Stomach (tissue), 9 donors: ENCODE results near the gene SPOP. TPM values are rescaled to one million over a fixed set of nuclear protein-coding genes. Genes with fewer than 3 reads are reported as not detected.
A peak's percentile ranks its signal among the peaks of the same experiment; 100 is the strongest.
"Not testable (repeated sequence)": the region's sequence is repeated elsewhere in the genome, so short reads cannot be mapped to it uniquely, and the experiment has no call there.

Source experiments
- DNase-seq, 2 donors: peaks; one replicate each; pipeline versions ENCODE4 v3.0.0 to v3.0.0-alpha.2; 2013 to 2019
- H3K27ac ChIP-seq, 5 donors: fragments of 200-600 bp in 4 of 5; sonication (generic) in 4 of 5; one replicate each; pipeline ENCODE4 v1.5.1; 2013 to 2019; ENCODE audit warnings: mild to moderate bottlenecking in 1 of 5, moderate library complexity in 1 of 5
- H3K27me3 ChIP-seq, 3 donors: fragments of 200-600 bp; sonication (generic); one replicate each; pipeline ENCODE4 v1.5.1; 2017 to 2019; ENCODE audit warnings: mixed run types in 1 of 3
- H3K36me3 ChIP-seq, 4 donors: fragments of 200-600 bp; sonication (generic); 1 replicate in 3 of 4; 2 replicates in 1 of 4; pipeline ENCODE4 v1.5.1; 2016 to 2019
- H3K4me1 ChIP-seq, 4 donors: fragments of 200-600 bp; sonication (generic); one replicate each; pipeline ENCODE4 v1.5.1; 2016 to 2019
- H3K4me3 ChIP-seq, 4 donors: fragments of 200-600 bp; sonication (generic) in 3 of 4; one replicate each; pipeline ENCODE4 v1.5.1; 2016 to 2019; ENCODE audit warnings: mild to moderate bottlenecking in 1 of 4
- H3K9me3 ChIP-seq, 4 donors: fragments of 200-600 bp; sonication (generic); one replicate each; pipeline ENCODE4 v1.5.1; 2016 to 2019
- CTCF ChIP-seq, 7 experiments: fragments of 450-650 bp in 4 of 7; fragments of 200-600 bp in 3 of 7; sonication (generic) in 3 of 7; IDR thresholded peaks; one replicate each; pipeline ENCODE4 v1.5.1; 2016 to 2019; ENCODE audit warnings: antibody characterized with exemption in 7 of 7, control low read depth in 2 of 7, mild to moderate bottlenecking in 1 of 7
- EP300 ChIP-seq: sonication (generic); formaldehyde crosslinking; IDR thresholded peaks from one replicate; pipeline ENCODE4 v1.6.1; 2017; ENCODE audit warnings: antibody characterized with exemption
- POLR2A ChIP-seq, 4 donors: fragments of 450-650 bp; IDR thresholded peaks; one replicate each; pipeline ENCODE4 v1.6.1; 2016; ENCODE audit warnings: antibody characterized with exemption in 4 of 4, control low read depth in 2 of 4, mild to moderate bottlenecking in 1 of 4, moderate library complexity in 1 of 4
- POLR2AphosphoS5 ChIP-seq, 3 donors: sonication (generic); formaldehyde crosslinking; IDR thresholded peaks; one replicate each; pipeline ENCODE4 v1.6.1; 2016; ENCODE audit warnings: antibody characterized with exemption in 3 of 3
- WGBS, 5 donors: extraction: QIAGEN DNeasy Blood & Tissue Kit in 3 of 5; methylation state at CpG; one replicate each; pipeline versions ENCODE4 v1.1.5 to v1.1.7; 2013 to 2018; 5-methylcytosine and 5-hydroxymethylcytosine counted together
- intact Hi-C: fragments of 100-400 bp; cut with DNase I; formaldehyde crosslinking; loops from one replicate; pipeline ENCODE4 v1.15.1; 2023; ENCODE audit warnings: low total_unique reads
- polyA plus RNA-seq, 3 donors: library from polyadenylated mRNA; stranded (reverse); fragments of 200-250 nt; gene quantifications; one replicate each; pipeline ENCODE4 v1.2.3, GENCODE V29; 2013
- total RNA-seq, 5 donors: library from RNA; depleted of rRNA; stranded (reverse); fragments of >200 nt; gene quantifications; one replicate each; pipeline versions ENCODE4 v1.1.0 to v1.2.3, GENCODE V29; 2014 to 2016
- donor health status: healthy with polysubstance abuse.
- donor health status: Bipolar disorder and iron deficiency.
- donor health status: healthy.

Gene SPOP
- total and polyA plus RNA-seq, 8 donors, result 17.5 to 309 (median 41.6) TPM

- no peaks in the 10 kb centered on the region for H3K36me3 ChIP-seq
- WGBS, 5 donors, result 37 to 56% (median 49%) methylated on average over 10 to 11 of the region's 11 CpGs
- peaks cover 0 to 40% (median 0%) of the 10 kb centered on the region in 3 donors for H3K27me3 ChIP-seq
- TF ChIP-seq POLR2A (IDR thresholded peaks at IDR 0.05) (no peak), EP300 (no peak), POLR2AphosphoS5 (IDR thresholded peaks at IDR 0.05) (no peak), CTCF (IDR thresholded peaks at IDR 0.05) (no peak)
- H3K9me3 ChIP-seq, result no peaks in the 10 kb centered on the region
- intact Hi-C loops, result loop anchor here (5.0 to 10.0 kb wide), 3 partner anchors 122 to 284 kb away; partner anchors contain the start of gene FAM117A
- H3K27ac ChIP-seq, result peak overlapping the region in 4 of 5 donors; percentile 59 to 85 (median 77)
- H3K4me1 ChIP-seq, result peaks cover 28 to 67% (median 57%) of the 10 kb centered on the region in 4 donors
- DNase-seq, result no peak
- H3K4me3 ChIP-seq, result peak overlapping the region in 1 of 4 donors; percentile 56
Observed at GRCh38 chr17:49570540-49571242, 107.2 kb downstream of the SPOP start.

GRCh38 chr17:49568695-49569047 is 109.2 kb downstream of the SPOP start:
- DNase-seq, intact Hi-C loops, H3K9me3 ChIP-seq, H3K36me3 ChIP-seq: not testable (repeated sequence)
- Histone ChIP-seq H3K4me3 (peak overlapping the region in 2 of 4 donors; percentile 43 to 51), H3K27ac (peak overlapping the region in 2 of 5 donors; percentile 64 to 90), H3K27me3 (peaks cover 0 to 20% (median 0%) of the 10 kb centered on the region in 3 donors), H3K4me1 (peaks cover 32 to 55% (median 43%) of the 10 kb centered on the region in 4 donors)
- 74 to 84% (median 75%) methylated on average over 7 of the region's 7 CpGs for WGBS, 5 donors

GRCh38 chr17:49567871-49568694 is 109.8 kb downstream of the SPOP start:
- 11 to 14% (median 13%) methylated on average over 25 to 42 of the region's 42 CpGs for WGBS, 5 donors
- DNase-seq, result peak; percentile 93
- Histone ChIP-seq H3K27me3 (peaks cover 0 to 14% (median 0%) of the 10 kb centered on the region in 3 donors), H3K27ac (peak overlapping the region in 4 of 5 donors; percentile 28 to 90 (median 69)), H3K4me1 (peaks cover 32 to 55% (median 41%) of the 10 kb centered on the region in 4 donors), H3K36me3 (no peaks in the 10 kb centered on the region), H3K9me3 (no peaks in the 10 kb centered on the region), H3K4me3 (peak overlapping the region; percentile 39 to 51 (median 43))
- intact Hi-C loops, result no loop called here
- peak in 2 of 3 donors; percentile 27 to 60 for TF ChIP-seq POLR2AphosphoS5 (IDR thresholded peaks at IDR 0.05)
- no peak for TF ChIP-seq POLR2A (IDR thresholded peaks at IDR 0.05)
- TF ChIP-seq EP300, result no peak
- TF ChIP-seq CTCF (IDR thresholded peaks at IDR 0.05), result peak in 6 of 7 experiments; percentile 59 to 99 (median 97)

GRCh38 chr17:49567104-49567521 is 110.8 kb downstream of the SPOP start:
- no peaks in the 10 kb centered on the region for H3K9me3 ChIP-seq
- TF ChIP-seq EP300 (no peak), POLR2A (IDR thresholded peaks at IDR 0.05) (no peak), CTCF (IDR thresholded peaks at IDR 0.05) (no peak), POLR2AphosphoS5 (IDR thresholded peaks at IDR 0.05) (no peak)
- H3K36me3 ChIP-seq, result no peaks in the 10 kb centered on the region
- no peak for DNase-seq
- peak overlapping the region in 4 of 5 donors; percentile 64 to 90 (median 75) for H3K27ac ChIP-seq
- H3K27me3 ChIP-seq, result peaks cover 0 to 10% (median 0%) of the 10 kb centered on the region in 3 donors
- 80 to 92% (median 87%) methylated on average over 6 to 9 of the region's 9 CpGs for WGBS, 5 donors
- intact Hi-C loops, result no loop called here
- H3K4me1 ChIP-seq, result peaks cover 32 to 55% (median 41%) of the 10 kb centered on the region in 4 donors
- H3K4me3 ChIP-seq, result no peak overlapping the region
